NCI-H1436 (cell line): ENCODE measurements around the gene KLRB1.
"Not testable (repeated sequence)": the region's sequence is repeated elsewhere in the genome, so short reads cannot be mapped to it uniquely, and the experiment has no call there.

Experiments
- DNase-seq: peaks from one replicate; lab custom pipeline; 2025; lab: John Stamatoyannopoulos, UW

Gene KLRB1

GRCh38 chr12:9607716-9608115, at the start of gene KLRB1:
TSS of gene KLRB1 (minus strand) at chr12:9607916. CDS start at chr12:9607839, 77 bp downstream.
- DNase-seq, result no peak

GRCh38 chr12:9651265-9651729, 43.6 kb upstream of the KLRB1 start:
- no peak for DNase-seq

- DNase-seq, result no peak
Measured at GRCh38 chr12:9650151-9650576, 42.4 kb upstream of the KLRB1 start.

- no peak for DNase-seq
Measured at GRCh38 chr12:9649532-9649940, 41.8 kb upstream of the KLRB1 start.

- no peak for DNase-seq
Measured at GRCh38 chr12:9648701-9649531, 41.2 kb upstream of the KLRB1 start.

- DNase-seq, result peak; percentile 52
Measured at GRCh38 chr12:9647825-9648700, 40.3 kb upstream of the KLRB1 start.

- no peak for DNase-seq
Measured at GRCh38 chr12:9646794-9647781, 39.4 kb upstream of the KLRB1 start.

- not testable (repeated sequence) for DNase-seq
Measured at GRCh38 chr12:9644985-9645551, 37.4 kb upstream of the KLRB1 start.

- DNase-seq, result no peak
Measured at GRCh38 chr12:9643266-9643660, 35.5 kb upstream of the KLRB1 start.

GRCh38 chr12:9642606-9643265, 35.0 kb upstream of the KLRB1 start:
- no peak for DNase-seq

GRCh38 chr12:9640024-9640423, 32.3 kb upstream of the KLRB1 start:
- DNase-seq, result no peak

- DNase-seq, result no peak
Measured at GRCh38 chr12:9636851-9637206, 29.1 kb upstream of the KLRB1 start.

- DNase-seq, result no peak
Measured at GRCh38 chr12:9636150-9636850, 28.6 kb upstream of the KLRB1 start.

GRCh38 chr12:9634969-9635754, 27.4 kb upstream of the KLRB1 start:
- DNase-seq, result no peak

GRCh38 chr12:9634177-9634803, 26.6 kb upstream of the KLRB1 start:
- no peak for DNase-seq

- no peak for DNase-seq
Measured at GRCh38 chr12:9632766-9633165, 25.1 kb upstream of the KLRB1 start.

- no peak for DNase-seq
Measured at GRCh38 chr12:9626821-9627220, 19.1 kb upstream of the KLRB1 start.

GRCh38 chr12:9626291-9626690, 18.6 kb upstream of the KLRB1 start:
- DNase-seq, result no peak

GRCh38 chr12:9625019-9625418, 17.3 kb upstream of the KLRB1 start:
- DNase-seq, result no peak
